GM23338 (cell line): ENCODE measurements around the gene PHTF1. TPM values are rescaled to one million over a fixed set of nuclear protein-coding genes. Genes with fewer than 3 reads are reported as not detected.
A peak's percentile ranks its signal among the peaks of the same experiment; 100 is the strongest.

Source experiments
- ATAC-seq: fragments of 200-7000 bp; cut with Tn5 transposase; 3 replicates; pipeline ENCODE4 v1.9.1; 2020
- DNase-seq: peaks from one replicate; pipeline ENCODE4 v3.0.0-alpha.2; 2015; ENCODE audit warnings: low spot score
- H2AFZ ChIP-seq: fragments of 200-600 bp; sonication (generic); 2 replicates; pipeline ENCODE4 v1.8.0; 2016; ENCODE audit warnings: antibody characterized with exemption, mild to moderate bottlenecking, moderate library complexity
- H3F3A ChIP-seq: fragments of 200-600 bp; sonication (generic); replicated peaks from 2 replicates; pipeline ENCODE4 v1.8.0; 2017; ENCODE audit warnings: antibody characterized with exemption, mixed run types, low read depth
- H3K27ac ChIP-seq: fragments of 200-600 bp; sonication (generic); 2 replicates; pipeline ENCODE4 v1.6.1; 2016; ENCODE audit warnings: low read depth
- H3K27me3 ChIP-seq: fragments of 200-600 bp; sonication (generic); 2 replicates; pipeline ENCODE4 v1.8.0; 2016; ENCODE audit warnings: mild to moderate bottlenecking, mixed run types, moderate library complexity; ENCODE audit not compliant: insufficient read depth
- H3K36me3 ChIP-seq: fragments of 200-600 bp; sonication (generic); 2 replicates; pipeline ENCODE4 v1.8.0; 2016; ENCODE audit warnings: mild to moderate bottlenecking; ENCODE audit not compliant: insufficient read depth
- H3K4me1 ChIP-seq: fragments of 200-600 bp; sonication (generic); 2 replicates; pipeline ENCODE4 v1.8.0; 2016; ENCODE audit warnings: mild to moderate bottlenecking, moderate library complexity; ENCODE audit not compliant: insufficient read depth
- H3K4me2 ChIP-seq: fragments of 200-600 bp; sonication (generic); 2 replicates; pipeline ENCODE4 v1.7.1; 2017; ENCODE audit warnings: mixed run types
- H3K4me3 ChIP-seq: fragments of 200-600 bp; sonication (generic); 2 replicates; pipeline ENCODE4 v1.6.1; 2016; ENCODE audit warnings: mixed run types
- H3K79me2 ChIP-seq: fragments of 200-600 bp; sonication (generic); replicated peaks from 2 replicates; pipeline ENCODE4 v1.8.0; 2017; ENCODE audit warnings: mild to moderate bottlenecking; ENCODE audit not compliant: insufficient read depth
- H3K9me2 ChIP-seq: fragments of 200-600 bp; sonication (generic); 2 replicates; pipeline ENCODE4 v1.8.0; 2017; ENCODE audit not compliant: insufficient read depth
- H4K20me1 ChIP-seq: fragments of 200-600 bp; sonication (generic); replicated peaks from 2 replicates; pipeline ENCODE4 v1.8.0; 2017; ENCODE audit warnings: mild to moderate bottlenecking; ENCODE audit not compliant: insufficient read depth
- H3K27ac Mint-ChIP-seq: 2 replicates; pipeline ENCODE4 v1.8.0; 2020; ENCODE audit warnings: inconsistent platforms, mild to moderate bottlenecking, moderate library complexity, mixed read lengths
- H3K27me3 Mint-ChIP-seq: 3 replicates; pipeline ENCODE4 v1.8.0; 2022; ENCODE audit warnings: low read depth, mild to moderate bottlenecking, moderate library complexity, mixed read lengths, inconsistent platforms; ENCODE audit not compliant: insufficient read depth, poor library complexity
- H3K36me3 Mint-ChIP-seq: 3 replicates; pipeline ENCODE4 v1.8.0; 2021; ENCODE audit warnings: low read depth, mild to moderate bottlenecking, inconsistent platforms, moderate library complexity, mixed read lengths
- H3K4me1 Mint-ChIP-seq: 3 replicates; pipeline ENCODE4 v1.8.0; 2020; ENCODE audit warnings: mild to moderate bottlenecking, inconsistent platforms, mixed read lengths
- H3K4me3 Mint-ChIP-seq: 3 replicates; pipeline ENCODE4 v1.8.0; 2021; ENCODE audit warnings: moderate library complexity, mild to moderate bottlenecking, inconsistent platforms, mixed read lengths
- H3K9me3 Mint-ChIP-seq: 3 replicates; pipeline ENCODE4 v1.8.0; 2020; ENCODE audit warnings: moderate library complexity, mild to moderate bottlenecking, inconsistent platforms, mixed read lengths
- CREB1 ChIP-seq: fragments of 250-450 bp; sonication (Bioruptor Pico); IDR thresholded peaks from 2 replicates; pipeline ENCODE4 v1.5.0; 2020; ENCODE audit warnings: low read depth, mild to moderate bottlenecking, moderate library complexity
- EZH2 ChIP-seq: fragments of 200-600 bp; sonication (generic); IDR thresholded peaks from one replicate; pipeline ENCODE4 v1.8.0; 2017; ENCODE audit warnings: antibody characterized with exemption, mild to moderate bottlenecking, low read depth; ENCODE audit not compliant: unreplicated experiment
- EZH2phosphoT487 ChIP-seq: fragments of 200-600 bp; sonication (generic); IDR thresholded peaks from one replicate; pipeline ENCODE4 v1.8.1; 2018; ENCODE audit warnings: antibody characterized with exemption; ENCODE audit not compliant: unreplicated experiment
- JUNB ChIP-seq: IDR thresholded peaks from one replicate; pipeline ENCODE4 v1.6.1; 2016; ENCODE audit warnings: antibody characterized with exemption; ENCODE audit not compliant: unreplicated experiment
- NANOG ChIP-seq: IDR thresholded peaks from 2 replicates; pipeline ENCODE4 v1.6.1; 2016; ENCODE audit warnings: antibody characterized with exemption, borderline replicate concordance
- POLR2AphosphoS5 ChIP-seq: IDR thresholded peaks from 2 replicates; pipeline ENCODE4 v1.6.1; 2016; ENCODE audit warnings: antibody characterized with exemption, low read depth
- STAT1 ChIP-seq: IDR thresholded peaks from one replicate; pipeline ENCODE4 v1.6.1; 2016; ENCODE audit warnings: antibody characterized with exemption; ENCODE audit not compliant: unreplicated experiment
- ZNF114 ChIP-seq: fragments of 250-450 bp; sonication (Bioruptor Pico); IDR thresholded peaks from 2 replicates; pipeline ENCODE4 v1.5.0; 2020; ENCODE audit warnings: mild to moderate bottlenecking, moderate library complexity
- ZNF331 ChIP-seq: fragments of 250-450 bp; sonication (Bioruptor Pico); IDR thresholded peaks from 2 replicates; pipeline ENCODE4 v1.5.0; 2020; ENCODE audit warnings: low read depth, mild to moderate bottlenecking, moderate library complexity
- polyA plus RNA-seq: library from polyadenylated mRNA; unstranded; fragments of >200 nt; fragmentation: Nextera tagmentation; extraction: Ambion mirVana; gene quantifications from 2 replicates; pipeline ENCODE4 v1.2.1, GENCODE V29; 2016
- total RNA-seq: library from RNA; depleted of rRNA; stranded (reverse); fragments of >200 nt; shearing (Covaris generic); gene quantifications from 2 replicates; pipeline ENCODE4 v1.2.3, GENCODE V29; 2014
- TF ChIP-seq, protein P1 (sequence below), 2 experiments: fragments of 200-600 bp in 1 of 2; sonication (generic) in 1 of 2; conservative IDR thresholded peaks; 2 replicates each; pipeline versions ENCODE4 v1.5.1 to v1.6.1; 2016 to 2017; ENCODE audit warnings: antibody characterized with exemption in 2 of 2, low read depth in 2 of 2, mild to moderate bottlenecking in 2 of 2, moderate library complexity in 1 of 2
- TF ChIP-seq, protein P2 (sequence below): fragments of 250-450 bp; sonication (Bioruptor Pico); IDR thresholded peaks from 2 replicates; pipeline ENCODE4 v1.5.0; 2020; ENCODE audit warnings: mild to moderate bottlenecking, moderate library complexity
- TF ChIP-seq, protein P3 (sequence below): IDR thresholded peaks from one replicate; pipeline ENCODE4 v1.6.1; 2018; ENCODE audit warnings: antibody characterized with exemption; ENCODE audit not compliant: unreplicated experiment
- TF ChIP-seq, protein P4 (sequence below): IDR thresholded peaks from 2 replicates; pipeline ENCODE4 v1.6.1; 2016; ENCODE audit warnings: antibody characterized with exemption

The PHTF1 gene
- total and polyA plus RNA-seq, 2 experiments from 2014 or later, result 19.1 to 21.6 TPM

DNA sequence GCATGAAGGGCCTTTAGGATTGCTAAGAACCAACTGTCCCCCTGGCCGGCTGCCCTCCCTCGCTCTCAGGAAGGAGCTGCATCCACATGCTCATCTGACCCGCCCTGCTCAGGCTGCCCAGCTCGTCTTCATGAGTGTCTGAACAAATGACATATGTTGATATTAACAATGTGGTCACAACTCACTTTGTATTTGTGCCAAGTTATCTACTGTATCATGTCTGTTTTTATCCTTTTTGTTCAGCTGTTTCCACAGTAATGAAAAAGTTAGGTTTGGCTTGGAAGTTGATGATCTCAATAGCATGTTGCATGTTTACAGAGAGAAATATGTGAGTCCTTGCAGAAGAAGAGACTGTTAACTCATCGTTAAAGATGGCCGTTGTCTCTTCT, 75.1 kb downstream of the PHTF1 start:
- DNase-seq (no peak), ATAC-seq (peak; percentile 53)
- Mint-ChIP-seq H3K36me3 (peaks cover 8% of the 10 kb centered on the region), H3K27me3 (no peaks in the 10 kb centered on the region), H3K27ac (peak overlapping the region; percentile 38; the same call in 1 of the 2 replicates), H3K4me1 (peaks cover 13% of the 10 kb centered on the region; the same call in 2 of the 3 replicates), H3K4me3 (no peak overlapping the region), H3K9me3 (no peaks in the 10 kb centered on the region; the same call in 2 of the 3 replicates)
- H3K36me3 ChIP-seq, result no peaks in the 10 kb centered on the region
- no peaks in the 10 kb centered on the region for H3F3A ChIP-seq
- H3K79me2 ChIP-seq, result no peaks in the 10 kb centered on the region
- H3K4me1 ChIP-seq, result peaks cover 2% of the 10 kb centered on the region; the same call in 1 of the 2 replicates
- H3K27ac ChIP-seq, result no peak overlapping the region
- H3K4me2 ChIP-seq, result no peak overlapping the region
- H4K20me1 ChIP-seq, result no peaks in the 10 kb centered on the region
- no peak overlapping the region for H3K4me3 ChIP-seq
- no peaks in the 10 kb centered on the region for H3K9me2 ChIP-seq
- H3K27me3 ChIP-seq, result no peaks in the 10 kb centered on the region
- TF ChIP-seq, protein P1, sequence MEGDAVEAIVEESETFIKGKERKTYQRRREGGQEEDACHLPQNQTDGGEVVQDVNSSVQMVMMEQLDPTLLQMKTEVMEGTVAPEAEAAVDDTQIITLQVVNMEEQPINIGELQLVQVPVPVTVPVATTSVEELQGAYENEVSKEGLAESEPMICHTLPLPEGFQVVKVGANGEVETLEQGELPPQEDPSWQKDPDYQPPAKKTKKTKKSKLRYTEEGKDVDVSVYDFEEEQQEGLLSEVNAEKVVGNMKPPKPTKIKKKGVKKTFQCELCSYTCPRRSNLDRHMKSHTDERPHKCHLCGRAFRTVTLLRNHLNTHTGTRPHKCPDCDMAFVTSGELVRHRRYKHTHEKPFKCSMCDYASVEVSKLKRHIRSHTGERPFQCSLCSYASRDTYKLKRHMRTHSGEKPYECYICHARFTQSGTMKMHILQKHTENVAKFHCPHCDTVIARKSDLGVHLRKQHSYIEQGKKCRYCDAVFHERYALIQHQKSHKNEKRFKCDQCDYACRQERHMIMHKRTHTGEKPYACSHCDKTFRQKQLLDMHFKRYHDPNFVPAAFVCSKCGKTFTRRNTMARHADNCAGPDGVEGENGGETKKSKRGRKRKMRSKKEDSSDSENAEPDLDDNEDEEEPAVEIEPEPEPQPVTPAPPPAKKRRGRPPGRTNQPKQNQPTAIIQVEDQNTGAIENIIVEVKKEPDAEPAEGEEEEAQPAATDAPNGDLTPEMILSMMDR (conservative IDR thresholded peaks at IDR 0.05; ENCODE audit: low read depth in 2 of 2), result no peak
- TF ChIP-seq JUNB (no peak), POLR2AphosphoS5 (no peak), CREB1 (no peak), STAT1 (no peak), ZNF331 (CRISPR knock-in tag) (no peak), EZH2phosphoT487 (no peak), NANOG (no peak), EZH2 (no peak), ZNF114 (CRISPR knock-in tag) (no peak)
- TF ChIP-seq, protein P2, sequence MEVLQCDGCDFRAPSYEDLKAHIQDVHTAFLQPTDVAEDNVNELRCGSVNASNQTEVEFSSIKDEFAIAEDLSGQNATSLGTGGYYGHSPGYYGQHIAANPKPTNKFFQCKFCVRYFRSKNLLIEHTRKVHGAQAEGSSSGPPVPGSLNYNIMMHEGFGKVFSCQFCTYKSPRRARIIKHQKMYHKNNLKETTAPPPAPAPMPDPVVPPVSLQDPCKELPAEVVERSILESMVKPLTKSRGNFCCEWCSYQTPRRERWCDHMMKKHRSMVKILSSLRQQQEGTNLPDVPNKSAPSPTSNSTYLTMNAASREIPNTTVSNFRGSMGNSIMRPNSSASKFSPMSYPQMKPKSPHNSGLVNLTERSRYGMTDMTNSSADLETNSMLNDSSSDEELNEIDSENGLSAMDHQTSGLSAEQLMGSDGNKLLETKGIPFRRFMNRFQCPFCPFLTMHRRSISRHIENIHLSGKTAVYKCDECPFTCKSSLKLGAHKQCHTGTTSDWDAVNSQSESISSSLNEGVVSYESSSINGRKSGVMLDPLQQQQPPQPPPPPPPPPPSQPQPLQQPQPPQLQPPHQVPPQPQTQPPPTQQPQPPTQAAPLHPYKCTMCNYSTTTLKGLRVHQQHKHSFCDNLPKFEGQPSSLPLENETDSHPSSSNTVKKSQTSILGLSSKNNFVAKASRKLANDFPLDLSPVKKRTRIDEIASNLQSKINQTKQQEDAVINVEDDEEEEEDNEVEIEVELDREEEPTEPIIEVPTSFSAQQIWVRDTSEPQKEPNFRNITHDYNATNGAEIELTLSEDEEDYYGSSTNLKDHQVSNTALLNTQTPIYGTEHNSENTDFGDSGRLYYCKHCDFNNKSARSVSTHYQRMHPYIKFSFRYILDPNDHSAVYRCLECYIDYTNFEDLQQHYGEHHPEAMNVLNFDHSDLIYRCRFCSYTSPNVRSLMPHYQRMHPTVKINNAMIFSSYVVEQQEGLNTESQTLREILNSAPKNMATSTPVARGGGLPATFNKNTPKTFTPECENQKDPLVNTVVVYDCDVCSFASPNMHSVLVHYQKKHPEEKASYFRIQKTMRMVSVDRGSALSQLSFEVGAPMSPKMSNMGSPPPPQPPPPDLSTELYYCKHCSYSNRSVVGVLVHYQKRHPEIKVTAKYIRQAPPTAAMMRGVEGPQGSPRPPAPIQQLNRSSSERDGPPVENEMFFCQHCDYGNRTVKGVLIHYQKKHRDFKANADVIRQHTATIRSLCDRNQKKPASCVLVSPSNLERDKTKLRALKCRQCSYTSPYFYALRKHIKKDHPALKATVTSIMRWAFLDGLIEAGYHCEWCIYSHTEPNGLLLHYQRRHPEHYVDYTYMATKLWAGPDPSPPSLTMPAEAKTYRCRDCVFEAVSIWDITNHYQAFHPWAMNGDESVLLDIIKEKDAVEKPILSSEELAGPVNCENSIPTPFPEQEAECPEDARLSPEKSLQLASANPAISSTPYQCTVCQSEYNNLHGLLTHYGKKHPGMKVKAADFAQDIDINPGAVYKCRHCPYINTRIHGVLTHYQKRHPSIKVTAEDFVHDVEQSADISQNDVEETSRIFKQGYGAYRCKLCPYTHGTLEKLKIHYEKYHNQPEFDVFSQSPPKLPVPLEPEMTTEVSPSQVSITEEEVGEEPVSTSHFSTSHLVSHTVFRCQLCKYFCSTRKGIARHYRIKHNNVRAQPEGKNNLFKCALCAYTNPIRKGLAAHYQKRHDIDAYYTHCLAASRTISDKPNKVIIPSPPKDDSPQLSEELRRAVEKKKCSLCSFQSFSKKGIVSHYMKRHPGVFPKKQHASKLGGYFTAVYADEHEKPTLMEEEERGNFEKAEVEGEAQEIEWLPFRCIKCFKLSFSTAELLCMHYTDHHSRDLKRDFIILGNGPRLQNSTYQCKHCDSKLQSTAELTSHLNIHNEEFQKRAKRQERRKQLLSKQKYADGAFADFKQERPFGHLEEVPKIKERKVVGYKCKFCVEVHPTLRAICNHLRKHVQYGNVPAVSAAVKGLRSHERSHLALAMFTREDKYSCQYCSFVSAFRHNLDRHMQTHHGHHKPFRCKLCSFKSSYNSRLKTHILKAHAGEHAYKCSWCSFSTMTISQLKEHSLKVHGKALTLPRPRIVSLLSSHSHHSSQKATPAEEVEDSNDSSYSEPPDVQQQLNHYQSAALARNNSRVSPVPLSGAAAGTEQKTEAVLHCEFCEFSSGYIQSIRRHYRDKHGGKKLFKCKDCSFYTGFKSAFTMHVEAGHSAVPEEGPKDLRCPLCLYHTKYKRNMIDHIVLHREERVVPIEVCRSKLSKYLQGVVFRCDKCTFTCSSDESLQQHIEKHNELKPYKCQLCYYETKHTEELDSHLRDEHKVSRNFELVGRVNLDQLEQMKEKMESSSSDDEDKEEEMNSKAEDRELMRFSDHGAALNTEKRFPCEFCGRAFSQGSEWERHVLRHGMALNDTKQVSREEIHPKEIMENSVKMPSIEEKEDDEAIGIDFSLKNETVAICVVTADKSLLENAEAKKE (CRISPR knock-in tag), result no peak
- TF ChIP-seq, protein P3, sequence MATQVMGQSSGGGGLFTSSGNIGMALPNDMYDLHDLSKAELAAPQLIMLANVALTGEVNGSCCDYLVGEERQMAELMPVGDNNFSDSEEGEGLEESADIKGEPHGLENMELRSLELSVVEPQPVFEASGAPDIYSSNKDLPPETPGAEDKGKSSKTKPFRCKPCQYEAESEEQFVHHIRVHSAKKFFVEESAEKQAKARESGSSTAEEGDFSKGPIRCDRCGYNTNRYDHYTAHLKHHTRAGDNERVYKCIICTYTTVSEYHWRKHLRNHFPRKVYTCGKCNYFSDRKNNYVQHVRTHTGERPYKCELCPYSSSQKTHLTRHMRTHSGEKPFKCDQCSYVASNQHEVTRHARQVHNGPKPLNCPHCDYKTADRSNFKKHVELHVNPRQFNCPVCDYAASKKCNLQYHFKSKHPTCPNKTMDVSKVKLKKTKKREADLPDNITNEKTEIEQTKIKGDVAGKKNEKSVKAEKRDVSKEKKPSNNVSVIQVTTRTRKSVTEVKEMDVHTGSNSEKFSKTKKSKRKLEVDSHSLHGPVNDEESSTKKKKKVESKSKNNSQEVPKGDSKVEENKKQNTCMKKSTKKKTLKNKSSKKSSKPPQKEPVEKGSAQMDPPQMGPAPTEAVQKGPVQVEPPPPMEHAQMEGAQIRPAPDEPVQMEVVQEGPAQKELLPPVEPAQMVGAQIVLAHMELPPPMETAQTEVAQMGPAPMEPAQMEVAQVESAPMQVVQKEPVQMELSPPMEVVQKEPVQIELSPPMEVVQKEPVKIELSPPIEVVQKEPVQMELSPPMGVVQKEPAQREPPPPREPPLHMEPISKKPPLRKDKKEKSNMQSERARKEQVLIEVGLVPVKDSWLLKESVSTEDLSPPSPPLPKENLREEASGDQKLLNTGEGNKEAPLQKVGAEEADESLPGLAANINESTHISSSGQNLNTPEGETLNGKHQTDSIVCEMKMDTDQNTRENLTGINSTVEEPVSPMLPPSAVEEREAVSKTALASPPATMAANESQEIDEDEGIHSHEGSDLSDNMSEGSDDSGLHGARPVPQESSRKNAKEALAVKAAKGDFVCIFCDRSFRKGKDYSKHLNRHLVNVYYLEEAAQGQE, result no peak
- TF ChIP-seq, protein P4, sequence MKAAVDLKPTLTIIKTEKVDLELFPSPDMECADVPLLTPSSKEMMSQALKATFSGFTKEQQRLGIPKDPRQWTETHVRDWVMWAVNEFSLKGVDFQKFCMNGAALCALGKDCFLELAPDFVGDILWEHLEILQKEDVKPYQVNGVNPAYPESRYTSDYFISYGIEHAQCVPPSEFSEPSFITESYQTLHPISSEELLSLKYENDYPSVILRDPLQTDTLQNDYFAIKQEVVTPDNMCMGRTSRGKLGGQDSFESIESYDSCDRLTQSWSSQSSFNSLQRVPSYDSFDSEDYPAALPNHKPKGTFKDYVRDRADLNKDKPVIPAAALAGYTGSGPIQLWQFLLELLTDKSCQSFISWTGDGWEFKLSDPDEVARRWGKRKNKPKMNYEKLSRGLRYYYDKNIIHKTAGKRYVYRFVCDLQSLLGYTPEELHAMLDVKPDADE, result no peak
- H2AFZ ChIP-seq, result no peak overlapping the region
